AML-193 (cell line): ENCODE measurements around the gene KRTAP19-2.
"Not testable (repeated sequence)": the region's sequence is repeated elsewhere in the genome, so short reads cannot be mapped to it uniquely, and the experiment has no call there.

Source experiments
- DNase-seq, 2 experiments: peaks; one replicate each; lab custom pipeline; 2025; lab: John Stamatoyannopoulos, UW

Gene KRTAP19-2

GRCh38 chr21:30487336-30487735, at the start of gene KRTAP19-2:
Gene KRTAP19-2, minus strand, starts transcription at chr21:30487436. Its CDS starts 88 bp downstream, at chr21:30487348.
- no peak for DNase-seq

- DNase-seq: no peak
Measured at GRCh38 chr21:30518876-30519275, 31.6 kb upstream of the KRTAP19-2 start.

- no peak for DNase-seq
Measured at GRCh38 chr21:30515681-30516080, 28.4 kb upstream of the KRTAP19-2 start.

- DNase-seq: not testable (repeated sequence)
Measured at GRCh38 chr21:30505621-30506205, 18.5 kb upstream of the KRTAP19-2 start.

GRCh38 chr21:30502041-30502440, 14.8 kb upstream of the KRTAP19-2 start, which contains the start of gene KRTAP19-5:
Gene KRTAP19-5, minus strand, starts transcription at chr21:30502141. Its CDS starts 51 bp downstream, at chr21:30502090.
- no peak for DNase-seq

GRCh38 chr21:30497065-30497464, 9.8 kb upstream of the KRTAP19-2 start, which contains the start of gene KRTAP19-4:
Gene KRTAP19-4, minus strand, starts transcription at chr21:30497165. Its CDS starts 55 bp downstream, at chr21:30497110.
- no peak for DNase-seq

- no peak for DNase-seq
Measured at GRCh38 chr21:30491963-30492428, 4.8 kb upstream of the KRTAP19-2 start, which contains the start of gene KRTAP19-3. Gene KRTAP19-3, minus strand, starts transcription at chr21:30492013. Its CDS starts 56 bp downstream, at chr21:30491957.

GRCh38 chr21:30486180-30486579, 1.1 kb downstream of the KRTAP19-2 start:
- no peak for DNase-seq

GRCh38 chr21:30482130-30482529, 5.1 kb downstream of the KRTAP19-2 start:
- no peak for DNase-seq

GRCh38 chr21:30480145-30480544, 7.1 kb downstream of the KRTAP19-2 start, which contains the start of gene KRTAP19-1:
Gene KRTAP19-1, minus strand, starts transcription at chr21:30480367. Its CDS starts 50 bp downstream, at chr21:30480317.
- DNase-seq: no peak

- no peak for DNase-seq
Measured at GRCh38 chr21:30479259-30479658, 8.0 kb downstream of the KRTAP19-2 start.

- no peak for DNase-seq
Measured at GRCh38 chr21:30478004-30478403, 9.2 kb downstream of the KRTAP19-2 start.

- no peak for DNase-seq
Measured at GRCh38 chr21:30468900-30469714, 18.1 kb downstream of the KRTAP19-2 start.

- DNase-seq: peak; percentile 2 to 14
Measured at GRCh38 chr21:30463713-30464112, 23.5 kb downstream of the KRTAP19-2 start.

- no peak for DNase-seq
Measured at GRCh38 chr21:30448514-30448913, 38.7 kb downstream of the KRTAP19-2 start.

- no peak for DNase-seq
Measured at GRCh38 chr21:30447056-30447455, 40.2 kb downstream of the KRTAP19-2 start.

- no peak for DNase-seq
Measured at GRCh38 chr21:30444204-30444603, 43.0 kb downstream of the KRTAP19-2 start.

- DNase-seq: no peak
Measured at GRCh38 chr21:30443226-30443625, 44.0 kb downstream of the KRTAP19-2 start.

GRCh38 chr21:30439975-30440374, 47.3 kb downstream of the KRTAP19-2 start, which contains the start of gene KRTAP15-1:
Gene KRTAP15-1, plus strand, starts transcription at chr21:30440275. Its CDS starts 53 bp downstream, at chr21:30440328.
- DNase-seq: no peak
